Ecto neural progenitor cell (in vitro differentiated cells): ENCODE results near the gene XRCC4.

ENCODE experiments used
- DNase-seq: peaks from one replicate; pipeline ENCODE4 v3.0.0-alpha.2; 2018; ENCODE audit warnings: low spot score

The XRCC4 gene

GRCh38 chr5:83277154-83277553 lies 199.8 kb downstream of the XRCC4 start:
- DNase-seq: no peak

- no peak for DNase-seq
Observed at GRCh38 chr5:83277953-83278352, 200.6 kb downstream of the XRCC4 start.

GRCh38 chr5:83281176-83281575 lies 203.8 kb downstream of the XRCC4 start:
- DNase-seq: no peak

- no peak for DNase-seq
Observed at GRCh38 chr5:83281658-83282057, 204.3 kb downstream of the XRCC4 start.

DNA sequence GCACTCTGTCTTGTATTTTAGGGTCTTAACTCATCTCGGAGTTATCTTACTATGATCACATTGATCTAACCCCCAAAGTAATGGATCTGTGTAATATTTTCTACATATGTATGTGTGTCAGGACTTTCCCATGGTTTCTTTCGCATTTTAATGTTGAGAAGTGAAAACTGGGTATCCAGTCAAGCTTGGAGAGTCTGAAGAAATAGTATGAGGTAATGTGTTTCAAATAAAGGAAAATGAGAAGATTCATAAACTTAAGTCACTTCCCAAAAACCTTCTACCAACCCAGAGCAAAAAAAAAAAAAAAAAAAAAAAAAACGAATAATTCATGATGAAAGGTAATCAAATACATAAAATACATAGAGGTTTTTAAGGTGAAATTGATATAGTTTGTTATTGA lies 206.4 kb downstream of the XRCC4 start:
- DNase-seq: no peak

DNA sequence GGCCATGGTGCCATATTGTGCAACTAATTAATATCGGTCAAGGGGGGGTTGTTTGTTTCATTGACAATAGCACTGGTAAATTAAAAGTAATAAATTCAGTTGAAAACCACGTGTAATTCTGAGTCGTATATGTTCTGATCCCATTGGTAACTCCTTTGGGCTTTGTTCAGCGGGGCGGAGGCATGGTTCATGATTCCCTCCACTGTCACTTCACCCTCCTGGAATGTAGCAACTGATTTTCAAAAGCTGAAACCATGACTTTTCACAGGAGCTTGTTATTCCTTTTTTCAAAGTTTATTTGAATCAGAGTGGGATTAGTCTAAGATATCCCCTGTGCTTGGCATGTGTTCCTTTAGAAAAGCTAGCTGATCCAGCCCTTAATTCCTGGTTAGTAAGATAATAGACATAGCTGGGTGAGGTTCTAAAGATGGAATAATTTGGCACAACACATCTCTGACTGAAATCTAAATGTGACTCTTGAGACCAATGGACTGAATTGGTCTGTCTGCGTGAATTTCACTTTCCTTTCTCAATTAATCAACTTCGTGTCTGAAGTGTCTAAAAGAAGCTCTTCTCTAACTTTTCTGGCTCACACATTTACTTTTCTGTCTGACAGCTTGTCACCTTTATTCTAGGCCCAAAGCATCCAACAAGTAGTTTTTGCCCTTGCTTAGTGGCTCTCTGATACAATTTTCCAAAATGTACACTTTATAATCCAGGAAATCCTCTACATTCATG lies 208.5 kb downstream of the XRCC4 start:
- no peak for DNase-seq

- DNase-seq: no peak
Observed at GRCh38 chr5:83294246-83294645, 216.9 kb downstream of the XRCC4 start.

DNA sequence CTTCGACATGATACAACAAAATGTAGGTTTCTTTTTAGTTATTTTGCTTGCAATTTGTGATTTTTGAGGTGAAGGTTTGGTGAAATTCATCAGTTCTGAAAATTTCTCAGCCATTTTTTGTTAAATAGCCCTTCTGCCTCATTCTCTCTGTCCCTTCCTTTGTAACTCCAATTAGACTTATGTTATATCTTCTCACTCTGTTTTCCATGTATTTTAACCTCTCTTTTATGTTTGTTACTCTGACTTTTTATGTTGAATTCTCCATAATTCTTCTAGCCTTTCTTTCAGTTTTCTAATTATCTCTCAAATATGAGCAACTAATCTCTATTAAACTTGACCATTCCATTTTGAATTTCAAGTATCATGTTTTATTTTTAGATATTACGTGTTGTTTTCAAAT lies 222.0 kb downstream of the XRCC4 start:
- DNase-seq: no peak

GRCh38 chr5:83306572-83307241 lies 229.4 kb downstream of the XRCC4 start:
- DNase-seq: no peak

DNA sequence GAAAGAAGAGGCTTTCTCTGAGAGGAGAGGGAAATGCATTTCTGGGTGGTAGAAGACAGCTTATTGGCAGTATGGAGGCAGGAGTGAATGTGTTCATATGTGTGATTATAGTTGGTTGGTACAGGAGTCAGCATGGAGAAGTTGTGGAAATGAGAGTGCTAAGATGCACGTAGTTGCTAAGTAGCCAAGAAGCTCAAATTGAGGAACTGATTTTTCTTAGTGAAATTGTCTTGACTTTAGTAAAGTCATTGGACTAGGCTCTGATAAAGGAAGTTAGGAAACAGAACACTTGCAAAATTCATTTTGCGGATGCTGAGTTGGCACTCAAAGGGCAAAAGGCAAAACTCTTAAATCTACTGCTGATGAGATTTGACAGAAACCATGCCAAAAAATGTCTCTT lies 235.3 kb downstream of the XRCC4 start:
- no peak for DNase-seq

DNA sequence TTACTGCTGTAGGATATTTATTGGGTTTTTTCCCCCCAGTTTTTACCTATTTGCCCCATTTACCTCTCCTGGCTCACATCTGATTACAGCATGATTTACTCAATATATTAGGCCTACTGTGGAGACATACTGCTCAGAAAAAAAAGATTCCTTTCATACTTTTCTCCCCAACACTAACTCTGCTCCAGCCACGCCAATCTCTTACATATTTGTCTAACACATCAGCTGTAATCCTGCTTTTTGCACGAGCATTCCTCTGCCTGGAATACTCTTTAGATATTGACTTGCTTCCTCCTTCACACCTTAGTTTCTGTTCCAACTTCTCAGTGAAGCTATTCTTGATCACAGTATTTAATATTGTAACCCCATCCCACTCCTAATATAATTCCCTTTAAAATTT lies 236.1 kb downstream of the XRCC4 start:
- DNase-seq: no peak

GRCh38 chr5:83321483-83322055 lies 244.2 kb downstream of the XRCC4 start:
- no peak for DNase-seq

DNA sequence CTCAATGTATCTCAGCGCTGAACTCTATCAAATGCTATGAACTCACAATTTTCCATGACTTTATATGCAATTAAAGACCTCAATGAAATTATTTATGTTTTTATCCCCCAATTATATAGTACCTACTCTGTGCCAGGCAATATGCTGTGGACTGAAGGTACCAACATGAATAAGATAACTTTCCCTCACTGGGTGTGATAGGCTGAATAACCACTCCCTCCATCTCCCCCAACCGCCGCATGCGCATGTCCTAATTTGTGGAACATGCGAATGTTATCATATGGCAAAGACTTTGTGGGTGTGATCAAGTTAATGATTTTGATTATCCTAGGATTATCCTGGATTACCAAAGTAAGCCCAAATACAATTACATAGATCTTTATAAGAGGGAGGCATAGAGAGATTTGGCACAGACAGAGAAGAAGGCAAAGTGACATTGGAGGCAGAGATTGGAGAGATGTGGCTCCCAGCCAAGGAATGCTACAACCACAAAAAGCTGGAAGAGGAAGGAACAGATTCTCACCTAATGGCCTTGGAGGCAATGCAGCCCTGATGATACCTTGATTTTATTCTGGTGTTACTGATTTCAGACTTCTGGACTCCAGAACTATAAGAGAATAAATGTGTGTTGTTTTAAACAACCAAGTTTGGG lies 245.1 kb downstream of the XRCC4 start:
- no peak for DNase-seq

- no peak for DNase-seq
Observed at GRCh38 chr5:83323557-83324180, 246.3 kb downstream of the XRCC4 start.

DNA sequence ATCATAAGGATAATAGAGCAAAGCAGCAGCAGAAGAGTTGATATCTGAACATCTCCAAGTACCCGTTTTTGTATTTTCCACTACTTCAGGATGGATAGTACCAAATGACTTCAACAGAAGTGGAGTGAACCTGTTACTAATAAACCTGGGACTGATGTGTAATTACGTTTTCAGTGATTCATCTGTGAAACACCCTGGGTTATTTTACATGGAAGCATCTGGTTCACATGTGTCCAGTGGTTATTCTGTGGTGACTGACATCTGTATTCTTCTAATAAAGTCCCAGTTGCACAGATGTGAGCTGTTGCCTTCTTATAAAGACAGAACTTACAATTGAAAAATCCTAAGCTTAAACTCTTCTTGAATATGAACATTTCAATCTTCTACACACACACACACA lies 254.5 kb downstream of the XRCC4 start:
- DNase-seq: no peak

- DNase-seq: no peak
Observed at GRCh38 chr5:83337453-83338035, 260.2 kb downstream of the XRCC4 start.

- no peak for DNase-seq
Observed at GRCh38 chr5:83340511-83340918, 263.2 kb downstream of the XRCC4 start.

DNA sequence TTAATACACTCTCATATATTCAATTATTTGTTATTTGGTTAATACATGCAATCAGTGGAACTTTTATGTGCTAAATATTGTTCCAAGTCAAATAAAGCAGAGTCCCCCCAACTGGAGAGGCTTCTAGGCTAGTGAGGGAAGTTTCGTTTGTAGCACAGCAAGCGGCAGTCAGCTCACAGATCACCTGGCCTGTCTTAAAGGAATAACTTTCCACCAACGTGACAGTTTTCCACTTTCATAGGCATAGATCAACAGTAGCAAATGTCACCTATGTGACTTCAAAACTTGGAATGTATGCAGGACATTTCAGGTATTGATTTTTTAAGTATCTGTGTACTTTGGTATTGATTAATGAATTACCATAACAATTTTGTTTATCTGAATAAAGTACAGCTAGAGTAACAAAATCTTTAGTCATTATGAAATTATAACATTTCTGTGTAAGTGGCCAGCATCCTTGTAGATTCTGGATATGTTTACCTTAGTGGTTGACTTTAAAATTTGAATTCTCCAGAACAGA lies 264.5 kb downstream of the XRCC4 start:
- no peak for DNase-seq

DNA sequence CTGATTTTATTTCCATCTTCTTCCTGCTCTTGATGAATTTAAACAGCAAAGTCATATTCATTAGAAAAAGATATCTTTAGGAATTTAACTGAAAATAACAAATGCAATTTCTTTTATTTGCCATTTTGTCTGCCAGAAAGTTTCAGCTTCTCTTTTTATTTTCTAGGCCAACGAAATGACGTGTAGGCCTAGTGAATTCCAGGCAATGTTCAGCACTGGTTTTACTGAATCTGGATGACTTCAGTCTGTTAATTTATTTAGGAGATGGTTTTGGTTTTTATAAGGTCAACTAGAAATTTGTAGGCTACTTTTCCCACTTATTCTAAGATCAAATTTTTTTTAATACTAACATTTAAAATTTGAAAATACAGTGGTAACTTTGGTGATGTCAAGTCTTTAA lies 265.1 kb downstream of the XRCC4 start:
- DNase-seq: no peak

DNA sequence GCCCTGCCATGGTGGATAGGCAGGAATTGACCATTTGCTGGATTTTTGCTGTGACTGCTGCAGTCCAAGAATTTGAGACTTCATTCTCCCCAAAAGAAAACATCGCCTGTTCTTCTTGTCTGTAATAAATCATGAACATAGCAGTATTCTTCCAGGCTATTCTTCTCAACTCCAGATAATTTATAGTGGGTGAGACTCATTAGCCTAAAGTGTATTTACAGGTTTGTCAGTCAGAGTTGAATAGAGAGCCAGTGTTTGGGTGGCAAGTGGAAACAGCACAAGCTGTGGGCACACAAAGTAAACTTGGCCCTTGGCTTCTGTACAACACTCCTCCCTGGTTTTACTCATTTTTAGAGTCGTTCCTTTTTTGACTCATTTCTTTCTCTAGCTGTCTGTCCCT lies 266.0 kb downstream of the XRCC4 start:
- DNase-seq: no peak

DNA sequence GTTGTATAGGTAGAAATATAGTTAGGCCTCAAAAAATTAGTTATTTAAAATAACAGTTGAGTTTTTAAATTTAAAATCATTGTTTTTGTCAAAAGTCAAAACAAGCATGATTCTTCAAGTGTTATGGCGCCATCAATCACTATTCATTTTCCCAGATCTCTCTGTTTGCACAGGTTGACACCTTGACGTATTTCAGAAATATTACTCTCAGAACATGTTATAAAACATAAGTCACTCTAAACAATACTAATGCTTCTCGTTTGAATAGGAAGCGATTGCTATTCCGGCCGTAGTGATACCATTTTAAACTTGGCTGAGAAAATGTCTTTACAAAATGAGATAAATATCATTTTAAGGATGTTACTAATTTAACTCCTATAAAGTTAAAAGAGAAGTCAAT lies 268.1 kb downstream of the XRCC4 start:
- DNase-seq: no peak

DNA sequence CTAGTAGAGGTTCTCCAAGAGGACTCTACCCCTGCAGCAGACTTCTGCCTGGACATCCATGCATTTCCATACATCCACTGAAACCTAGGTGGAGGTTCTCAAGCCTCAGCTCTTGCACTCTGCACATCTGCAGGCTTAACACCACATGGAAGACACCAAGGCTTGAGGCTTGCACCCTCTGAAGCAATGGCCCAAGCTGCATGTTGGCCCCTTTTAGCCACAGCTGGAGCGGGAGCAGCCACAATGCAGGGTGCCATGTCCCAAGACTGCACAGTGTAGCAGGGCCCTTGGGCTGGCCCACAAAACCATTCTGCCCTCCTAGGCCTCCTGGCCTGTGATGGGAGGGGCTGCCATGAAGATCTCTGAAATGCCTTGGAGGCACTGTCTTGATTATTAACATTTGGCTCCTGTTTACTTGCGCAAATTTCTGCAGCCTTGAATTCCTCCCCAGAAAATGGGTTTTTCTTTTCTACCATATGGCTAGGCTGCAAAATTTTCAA lies 271.0 kb downstream of the XRCC4 start:
- no peak for DNase-seq
